ENCODE data around the gene DEFB128.

The DEFB128 gene

GRCh38 chr20:157154-157553 lies 32.4 kb downstream of the DEFB128 start, which contains the start of gene DEFB127:
Gene DEFB127 (plus strand): TSS chr20:157454. CDS start chr20:157545, 91 bp downstream.
- H3K4me2 ChIP-seq (ENCODE audit: low read depth, low read length, poor library complexity, severe bottlenecking): no peak within 1 kb of the TSS
- no peak within 1 kb of the TSS for H3K4me3 ChIP-seq (ENCODE audit: insufficient read depth, low read length, poor library complexity, severe bottlenecking)
- no peaks in the 10 kb centered on the region for H3K79me2 ChIP-seq (ENCODE audit: insufficient read depth, low read length)
- H3K36me3 ChIP-seq (ENCODE audit: low read length): no peaks in the 10 kb centered on the region
- H3F3A ChIP-seq (ENCODE audit: insufficient read depth): no peaks in the 10 kb centered on the region
- no peak for TF ChIP-seq EZH2phosphoT487 (conservative IDR thresholded peaks at IDR 0.05; ENCODE audit: low read length)
- no peak for TF ChIP-seq CTCF (IDR thresholded peaks at IDR 0.05; ENCODE audit: insufficient read depth, low read length, poor library complexity, severe bottlenecking)
- no peak within 1 kb of the TSS for H3K9ac ChIP-seq (ENCODE audit: low read length)
- no peaks in the 10 kb centered on the region for H3K27me3 ChIP-seq (ENCODE audit: low read length)
- H2AFZ ChIP-seq (ENCODE audit: low read depth, low read length, severe bottlenecking): no peak within 1 kb of the TSS
- H4K20me1 ChIP-seq (ENCODE audit: low read depth, low read length): no peaks in the 10 kb centered on the region
- no peaks in the 10 kb centered on the region for H3K9me2 ChIP-seq (replicated peaks; ENCODE audit: insufficient read depth, low read length)
- H3K9me3 ChIP-seq (ENCODE audit: insufficient read depth, low read length): no peaks in the 10 kb centered on the region
- H3K27ac ChIP-seq (ENCODE audit: low read depth, low read length): no peak within 1 kb of the TSS

- H3K27ac ChIP-seq (ENCODE audit: low read depth, low read length): no peak overlapping the region
- H2AFZ ChIP-seq (ENCODE audit: low read depth, low read length, severe bottlenecking): no peak overlapping the region
- no peaks in the 10 kb centered on the region for H4K20me1 ChIP-seq (ENCODE audit: low read depth, low read length)
- no peaks in the 10 kb centered on the region for H3K36me3 ChIP-seq (ENCODE audit: low read length)
- no peak overlapping the region for H3K9ac ChIP-seq (ENCODE audit: low read length)
- TF ChIP-seq CTCF (IDR thresholded peaks at IDR 0.05; ENCODE audit: insufficient read depth, low read length, poor library complexity, severe bottlenecking) (no peak), EZH2phosphoT487 (conservative IDR thresholded peaks at IDR 0.05; ENCODE audit: low read length) (no peak)
- no peak overlapping the region for H3K4me3 ChIP-seq (ENCODE audit: insufficient read depth, low read length, poor library complexity, severe bottlenecking)
- H3K9me3 ChIP-seq (ENCODE audit: insufficient read depth, low read length): no peaks in the 10 kb centered on the region
- H3K9me2 ChIP-seq (replicated peaks; ENCODE audit: insufficient read depth, low read length): no peaks in the 10 kb centered on the region
- no peaks in the 10 kb centered on the region for H3K79me2 ChIP-seq (ENCODE audit: insufficient read depth, low read length)
- H3K27me3 ChIP-seq (ENCODE audit: low read length): no peaks in the 10 kb centered on the region
- H3F3A ChIP-seq (ENCODE audit: insufficient read depth): no peaks in the 10 kb centered on the region
- no peak overlapping the region for H3K4me2 ChIP-seq (ENCODE audit: low read depth, low read length, poor library complexity, severe bottlenecking)
Measured at GRCh38 chr20:152131-152530, 37.4 kb downstream of the DEFB128 start.

- Histone ChIP-seq H3K36me3 (ENCODE audit: low read length) (no peaks in the 10 kb centered on the region), H3K4me3 (ENCODE audit: insufficient read depth, low read length, poor library complexity, severe bottlenecking) (no peak overlapping the region), H2AFZ (ENCODE audit: low read depth, low read length, severe bottlenecking) (no peak overlapping the region), H3K9ac (ENCODE audit: low read length) (no peak overlapping the region), H3K79me2 (ENCODE audit: insufficient read depth, low read length) (no peaks in the 10 kb centered on the region), H4K20me1 (ENCODE audit: low read depth, low read length) (no peaks in the 10 kb centered on the region), H3K9me3 (ENCODE audit: insufficient read depth, low read length) (no peaks in the 10 kb centered on the region), H3K4me2 (ENCODE audit: low read depth, low read length, poor library complexity, severe bottlenecking) (no peak overlapping the region), H3K27ac (ENCODE audit: low read depth, low read length) (no peak overlapping the region), H3F3A (ENCODE audit: insufficient read depth) (no peaks in the 10 kb centered on the region), H3K27me3 (ENCODE audit: low read length) (no peaks in the 10 kb centered on the region), H3K9me2 (replicated peaks; ENCODE audit: insufficient read depth, low read length) (no peaks in the 10 kb centered on the region)
- TF ChIP-seq CTCF (IDR thresholded peaks at IDR 0.05; ENCODE audit: insufficient read depth, low read length, poor library complexity, severe bottlenecking): no peak
- TF ChIP-seq EZH2phosphoT487 (conservative IDR thresholded peaks at IDR 0.05; ENCODE audit: low read length): no peak
Measured at GRCh38 chr20:145877-146276, 43.6 kb downstream of the DEFB128 start.

Data from SU-DHL-6 (cell line).